Measurements from ENCODE around the gene ARHGAP6.

- TF ChIP-seq, protein P1, sequence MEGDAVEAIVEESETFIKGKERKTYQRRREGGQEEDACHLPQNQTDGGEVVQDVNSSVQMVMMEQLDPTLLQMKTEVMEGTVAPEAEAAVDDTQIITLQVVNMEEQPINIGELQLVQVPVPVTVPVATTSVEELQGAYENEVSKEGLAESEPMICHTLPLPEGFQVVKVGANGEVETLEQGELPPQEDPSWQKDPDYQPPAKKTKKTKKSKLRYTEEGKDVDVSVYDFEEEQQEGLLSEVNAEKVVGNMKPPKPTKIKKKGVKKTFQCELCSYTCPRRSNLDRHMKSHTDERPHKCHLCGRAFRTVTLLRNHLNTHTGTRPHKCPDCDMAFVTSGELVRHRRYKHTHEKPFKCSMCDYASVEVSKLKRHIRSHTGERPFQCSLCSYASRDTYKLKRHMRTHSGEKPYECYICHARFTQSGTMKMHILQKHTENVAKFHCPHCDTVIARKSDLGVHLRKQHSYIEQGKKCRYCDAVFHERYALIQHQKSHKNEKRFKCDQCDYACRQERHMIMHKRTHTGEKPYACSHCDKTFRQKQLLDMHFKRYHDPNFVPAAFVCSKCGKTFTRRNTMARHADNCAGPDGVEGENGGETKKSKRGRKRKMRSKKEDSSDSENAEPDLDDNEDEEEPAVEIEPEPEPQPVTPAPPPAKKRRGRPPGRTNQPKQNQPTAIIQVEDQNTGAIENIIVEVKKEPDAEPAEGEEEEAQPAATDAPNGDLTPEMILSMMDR (conservative IDR thresholded peaks at IDR 0.05): no peak
- no peak for TF ChIP-seq ZFX (IDR thresholded peaks at IDR 0.05)
These were observed 269.9 kb downstream of the ARHGAP6 start for GRCh38 chrX:11395859-11396258.

Data from C4-2B (cell line).